GM12892 (cell line): ENCODE measurements around the gene ALPK3.

Experiments
- POLR2A ChIP-seq: IDR thresholded peaks from 2 replicates; pipeline ENCODE4 v1.6.1; 2011; ENCODE audit warnings: low read depth, low read length, control low read depth
- POLR2AphosphoS5 ChIP-seq: IDR thresholded peaks from 2 replicates; pipeline ENCODE4 v1.6.1; 2011; ENCODE audit warnings: low read depth, low read length, control low read depth

DNA sequence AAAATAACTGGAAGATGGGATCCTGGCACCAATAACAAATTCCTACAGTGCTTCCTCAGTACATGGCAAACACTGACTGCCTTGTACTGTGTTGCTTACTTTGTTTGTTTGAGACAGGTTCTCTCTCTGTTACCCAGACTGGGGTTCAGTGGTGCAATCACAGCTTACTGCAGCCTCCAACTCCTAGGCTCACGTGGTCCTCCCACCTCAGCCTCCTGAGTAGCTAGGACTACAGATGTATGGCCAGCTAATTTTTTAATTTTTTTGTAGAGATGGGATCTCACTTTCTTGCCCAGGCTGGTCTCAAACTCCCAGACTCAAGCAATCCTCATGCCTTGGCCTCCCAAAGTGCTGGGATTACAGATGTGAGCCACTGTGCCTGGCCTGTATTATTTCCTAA lies 3.7 kb upstream of the ALPK3 start:
- TF ChIP-seq POLR2A (no peak), POLR2AphosphoS5 (no peak)
